Keratinocyte (primary cell): Measurements from ENCODE around the gene ENPP4.

Experiments
- CTCF ChIP-seq, 3 experiments: IDR thresholded peaks in 1 of 3; conservative IDR thresholded peaks in 1 of 3; optimal IDR thresholded peaks in 1 of 3; 2 replicates in 2 of 3; 3 replicates in 1 of 3; pipeline versions ENCODE3 to v1.5.1; 2011; ENCODE audit warnings: low read length in 3 of 3, mild to moderate bottlenecking in 3 of 3, moderate library complexity in 2 of 3, control low read depth in 1 of 3, inconsistent platforms in 1 of 3; ENCODE audit not compliant: insufficient read depth in 2 of 3; ENCODE audit errors: extremely low read depth in 1 of 3
- EZH2 ChIP-seq: IDR thresholded peaks from one replicate; pipeline ENCODE4 v1.6.1; 2012; ENCODE audit warnings: inconsistent platforms, mild to moderate bottlenecking, low read length, moderate library complexity

- no peak for TF ChIP-seq CTCF (optimal IDR thresholded peaks at IDR 0.05 in 1 of 3, IDR thresholded peaks at IDR 0.05 in 1 of 3, conservative IDR thresholded peaks at IDR 0.05 in 1 of 3; ENCODE audit: extremely low read depth in 1 of 3, insufficient read depth in 2 of 3, low read length in 3 of 3)
- TF ChIP-seq EZH2 = no peak
These were observed at the start of gene ENPP4 for GRCh38 chr6:46129629-46130511.
